ENCODE measurements around the gene SMIM44.
"Not testable (repeated sequence)": the region's sequence is repeated elsewhere in the genome, so short reads cannot be mapped to it uniquely, and the experiment has no call there.

SMIM44 gene

GRCh38 chr19:3455960-3456601 is 27.2 kb downstream of the SMIM44 start:
- DNase-seq: no peak

GRCh38 chr19:3455393-3455955 is 27.8 kb downstream of the SMIM44 start:
- no peak for DNase-seq

GRCh38 chr19:3454656-3455392 is 28.4 kb downstream of the SMIM44 start:
- no peak for DNase-seq

GRCh38 chr19:3453840-3454239 is 29.4 kb downstream of the SMIM44 start:
- no peak for DNase-seq

GRCh38 chr19:3452942-3453214 is 30.4 kb downstream of the SMIM44 start:
- DNase-seq: not testable (repeated sequence)

GRCh38 chr19:3452171-3452941 is 30.9 kb downstream of the SMIM44 start:
- no peak for DNase-seq

- no peak for DNase-seq
Measured at GRCh38 chr19:3451451-3451866, 31.8 kb downstream of the SMIM44 start.

GRCh38 chr19:3450796-3451411 is 32.3 kb downstream of the SMIM44 start:
- DNase-seq: peak; percentile 70

- DNase-seq: no peak
Measured at GRCh38 chr19:3448616-3449334, 34.5 kb downstream of the SMIM44 start.

GRCh38 chr19:3446657-3447056 is 36.6 kb downstream of the SMIM44 start:
- DNase-seq: not testable (repeated sequence)

GRCh38 chr19:3444695-3445234 is 38.5 kb downstream of the SMIM44 start:
- DNase-seq: no peak

GRCh38 chr19:3443840-3444694 is 39.2 kb downstream of the SMIM44 start:
- DNase-seq: no peak

- no peak for DNase-seq
Measured at GRCh38 chr19:3442487-3443071, 40.7 kb downstream of the SMIM44 start.

GRCh38 chr19:3441986-3442329 is 41.3 kb downstream of the SMIM44 start:
- DNase-seq: no peak

GRCh38 chr19:3441089-3441985 is 41.9 kb downstream of the SMIM44 start:
- no peak for DNase-seq

GRCh38 chr19:3440082-3440481 is 43.2 kb downstream of the SMIM44 start:
- peak; percentile 75 for DNase-seq

GRCh38 chr19:3434630-3435553 is 48.3 kb downstream of the SMIM44 start:
- DNase-seq: peak; percentile 94

GRCh38 chr19:3433805-3434540 is 49.3 kb downstream of the SMIM44 start:
- DNase-seq: no peak
